GM12874 (cell line): ENCODE results near the gene KLHL24.

Source experiments
- TF ChIP-seq, protein P1 (sequence below): IDR thresholded peaks from 2 replicates; pipeline ENCODE4 v1.5.1; 2011; ENCODE audit warnings: low read depth, mild to moderate bottlenecking, control low read depth, low read length, moderate library complexity; ENCODE audit not compliant: insufficient read depth

KLHL24 gene

DNA sequence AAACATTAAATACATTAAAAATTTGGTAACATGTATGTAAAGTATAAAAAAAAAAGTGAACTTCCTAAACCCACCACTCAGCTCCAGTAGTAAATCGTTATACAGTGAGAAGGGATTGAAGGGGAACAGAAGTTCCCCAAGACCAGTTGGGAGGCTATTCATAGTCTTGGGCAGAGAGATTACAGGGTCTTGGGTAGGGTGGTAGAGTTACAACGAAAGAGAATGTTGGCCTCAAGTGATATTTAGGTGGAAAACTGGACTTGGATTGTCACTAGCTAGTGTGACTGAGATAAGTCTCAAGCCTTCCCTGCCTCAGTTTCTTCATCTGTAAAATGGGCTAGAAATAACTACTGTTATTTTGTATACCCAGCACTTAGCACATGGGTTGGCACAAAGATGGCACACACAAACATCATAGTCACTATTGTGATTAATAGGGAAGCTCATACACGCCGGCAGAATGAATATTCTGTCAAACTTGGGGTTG, 61.7 kb downstream of the KLHL24 start:
- TF ChIP-seq, protein P1, sequence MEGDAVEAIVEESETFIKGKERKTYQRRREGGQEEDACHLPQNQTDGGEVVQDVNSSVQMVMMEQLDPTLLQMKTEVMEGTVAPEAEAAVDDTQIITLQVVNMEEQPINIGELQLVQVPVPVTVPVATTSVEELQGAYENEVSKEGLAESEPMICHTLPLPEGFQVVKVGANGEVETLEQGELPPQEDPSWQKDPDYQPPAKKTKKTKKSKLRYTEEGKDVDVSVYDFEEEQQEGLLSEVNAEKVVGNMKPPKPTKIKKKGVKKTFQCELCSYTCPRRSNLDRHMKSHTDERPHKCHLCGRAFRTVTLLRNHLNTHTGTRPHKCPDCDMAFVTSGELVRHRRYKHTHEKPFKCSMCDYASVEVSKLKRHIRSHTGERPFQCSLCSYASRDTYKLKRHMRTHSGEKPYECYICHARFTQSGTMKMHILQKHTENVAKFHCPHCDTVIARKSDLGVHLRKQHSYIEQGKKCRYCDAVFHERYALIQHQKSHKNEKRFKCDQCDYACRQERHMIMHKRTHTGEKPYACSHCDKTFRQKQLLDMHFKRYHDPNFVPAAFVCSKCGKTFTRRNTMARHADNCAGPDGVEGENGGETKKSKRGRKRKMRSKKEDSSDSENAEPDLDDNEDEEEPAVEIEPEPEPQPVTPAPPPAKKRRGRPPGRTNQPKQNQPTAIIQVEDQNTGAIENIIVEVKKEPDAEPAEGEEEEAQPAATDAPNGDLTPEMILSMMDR: no peak

DNA sequence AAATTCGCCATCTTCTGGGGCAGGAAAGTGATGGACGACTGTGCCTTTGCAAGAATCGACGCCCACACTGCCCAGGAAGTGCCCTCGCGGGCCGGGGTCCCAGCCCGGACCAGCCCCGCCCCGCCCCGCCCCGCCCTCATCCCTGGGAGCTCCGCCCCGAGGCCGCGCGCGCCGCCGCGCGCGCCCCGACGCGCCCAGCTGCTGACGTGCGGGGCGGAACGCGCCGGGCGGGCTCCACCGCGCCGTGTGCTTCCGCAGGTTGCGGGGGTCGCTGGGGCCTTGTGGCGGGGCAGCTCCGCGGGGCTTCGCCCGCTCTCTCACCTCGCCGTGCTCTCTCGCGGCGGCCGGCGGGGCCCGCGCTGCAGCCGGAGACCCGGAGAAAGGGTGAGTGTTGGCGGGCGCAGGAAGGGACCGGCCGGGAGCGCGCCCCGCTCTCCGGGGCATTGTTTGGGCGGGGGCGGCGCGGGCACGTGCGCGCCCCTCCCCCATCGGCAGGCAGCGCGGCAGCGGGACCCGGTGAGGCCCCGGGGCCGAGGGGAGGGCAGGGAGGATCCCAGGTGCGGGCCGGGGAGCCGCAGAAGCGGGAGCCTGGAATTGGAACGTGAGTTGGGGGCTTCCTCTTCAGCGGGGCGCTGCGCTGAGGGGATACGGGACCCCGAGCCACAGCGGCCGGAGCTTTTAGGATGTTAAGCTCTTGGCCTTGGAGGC, 62.3 kb downstream of the KLHL24 start, which contains the start of gene YEATS2:
Gene YEATS2 (plus strand): TSS at position 188 of the 708 bp plus-strand sequence. CDS start 17,366 bp downstream, outside the sequence.
- TF ChIP-seq, protein P1: no peak

DNA sequence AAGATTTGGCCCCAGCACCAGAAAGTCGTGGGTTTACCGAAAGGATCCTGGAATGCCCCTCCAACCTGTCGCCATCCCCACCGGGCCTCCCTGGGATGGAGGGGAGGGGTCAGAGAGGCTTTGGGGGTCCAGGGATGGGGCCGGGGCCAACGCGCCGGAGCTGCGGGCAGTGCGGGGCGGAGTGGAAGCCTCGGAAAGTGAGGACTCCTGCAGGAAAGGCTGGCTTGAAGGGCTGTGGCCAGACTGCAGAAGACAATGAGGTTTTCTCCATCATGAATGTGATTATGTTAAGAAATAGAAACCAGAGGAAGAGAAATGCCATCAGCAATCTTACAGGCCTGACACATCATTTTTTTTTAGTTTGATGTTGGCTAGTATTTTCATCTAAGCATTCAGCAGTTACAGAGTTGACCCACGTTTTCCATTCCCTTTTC, 62.9 kb downstream of the KLHL24 start:
- TF ChIP-seq, protein P1: no peak

DNA sequence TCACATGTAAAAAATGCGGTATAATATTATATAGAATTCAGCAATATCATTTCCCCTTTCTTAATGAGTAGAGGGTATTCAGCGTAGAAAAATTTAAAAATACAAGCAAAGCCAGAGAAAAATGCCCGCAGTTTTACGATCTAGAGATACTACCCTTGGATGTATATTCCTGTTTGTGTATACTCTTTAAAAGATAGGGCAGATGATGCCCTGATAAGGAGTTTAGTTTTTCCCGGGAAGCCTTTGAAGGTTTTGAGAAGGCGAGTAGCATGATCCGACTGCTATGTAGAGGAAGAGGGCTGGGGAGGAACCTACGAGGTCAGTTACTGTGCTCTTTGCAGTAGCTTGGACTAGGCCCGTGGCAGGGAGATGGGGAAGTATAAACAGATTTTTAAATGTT, 63.3 kb downstream of the KLHL24 start:
- TF ChIP-seq, protein P1: no peak

DNA sequence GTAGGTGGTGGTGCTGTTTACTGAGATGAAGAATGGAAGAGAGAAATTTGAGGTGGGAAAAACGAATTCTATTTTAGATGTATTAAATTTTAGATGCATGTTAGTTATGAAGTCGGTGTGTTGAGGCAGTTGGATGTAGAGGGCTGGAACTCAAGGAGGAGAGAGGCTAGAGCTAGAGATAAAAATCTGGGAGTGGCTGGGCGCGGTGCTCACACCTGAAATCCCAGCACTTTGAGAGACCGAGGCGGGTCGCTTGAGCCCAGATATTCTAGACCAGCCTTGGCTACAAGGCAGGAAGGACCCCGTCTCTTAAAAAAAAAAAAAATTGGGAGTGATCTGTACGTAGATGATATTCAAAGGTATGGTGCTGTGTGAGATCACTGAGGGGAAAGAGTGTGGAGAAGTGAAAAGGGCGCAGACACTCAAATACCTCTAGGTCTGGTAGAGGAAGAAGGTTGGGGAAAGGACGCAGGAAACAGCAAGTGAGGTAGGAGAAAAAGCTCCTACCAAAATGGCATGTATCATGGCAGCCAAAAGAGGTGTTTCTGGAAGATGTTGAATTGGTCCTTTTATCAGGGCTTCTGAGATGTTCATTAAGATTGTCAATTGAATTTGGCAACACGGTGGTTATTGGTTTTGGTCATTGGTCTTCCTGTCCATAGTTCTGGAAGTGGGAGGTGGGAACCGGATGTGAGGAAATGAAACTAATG, 64.0 kb downstream of the KLHL24 start:
- TF ChIP-seq, protein P1: no peak

DNA sequence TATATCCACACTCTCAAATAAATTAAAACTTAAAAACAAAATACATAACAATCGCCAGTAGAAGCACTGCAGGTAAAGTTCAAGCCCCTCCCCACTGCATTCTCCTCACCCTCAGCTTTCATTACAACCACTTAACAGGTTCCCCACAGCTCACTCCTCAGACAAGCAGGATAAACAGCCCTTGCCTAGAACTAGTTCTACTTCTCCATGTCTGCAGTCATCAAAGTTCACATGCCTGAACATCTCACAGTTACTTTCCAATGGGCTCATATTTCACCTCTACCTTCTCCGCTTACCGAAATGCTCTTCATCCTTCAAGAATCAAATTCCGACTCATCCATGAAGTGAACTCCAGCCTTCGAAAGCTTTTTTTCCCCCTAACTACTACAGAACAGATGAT, 66.3 kb downstream of the KLHL24 start:
- TF ChIP-seq, protein P1: no peak

DNA sequence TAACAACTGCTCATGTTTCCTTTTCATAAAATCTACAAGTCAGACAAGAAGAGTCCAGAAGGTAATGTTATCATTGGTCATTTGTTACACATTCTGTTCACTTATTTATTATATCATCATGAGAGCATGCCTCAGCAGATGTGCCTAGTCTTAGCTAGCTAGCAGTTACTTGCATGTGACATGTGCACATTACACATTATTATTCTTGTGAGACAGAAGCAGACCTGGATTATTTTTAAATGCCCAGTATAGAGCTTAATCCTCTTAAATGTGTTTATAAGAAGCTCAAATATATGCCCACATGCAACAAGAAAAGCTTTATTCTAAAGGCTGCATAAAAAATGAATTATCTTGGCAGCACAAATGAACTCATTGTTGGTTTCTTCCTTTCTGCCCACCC, 74.8 kb downstream of the KLHL24 start:
- TF ChIP-seq, protein P1: no peak
